Diencephalon (tissue), 1 donor: ENCODE results near the gene HEATR9. TPM values are rescaled to one million over a fixed set of nuclear protein-coding genes. Genes with fewer than 3 reads are reported as not detected.
A peak's percentile ranks its signal among the peaks of the same experiment; 100 is the strongest.

Experiments used
- small RNA-seq: library from RNA; depleted of rRNA; stranded (forward); fragments of <200 nt; gene quantifications from one replicate; pipeline ENCODE3, GENCODE V24; 2014
- total RNA-seq: library from RNA; depleted of rRNA; stranded (reverse); fragments of >200 nt; gene quantifications from one replicate; pipeline ENCODE4 v1.2.3, GENCODE V29; 2014

Gene HEATR9, protein sequence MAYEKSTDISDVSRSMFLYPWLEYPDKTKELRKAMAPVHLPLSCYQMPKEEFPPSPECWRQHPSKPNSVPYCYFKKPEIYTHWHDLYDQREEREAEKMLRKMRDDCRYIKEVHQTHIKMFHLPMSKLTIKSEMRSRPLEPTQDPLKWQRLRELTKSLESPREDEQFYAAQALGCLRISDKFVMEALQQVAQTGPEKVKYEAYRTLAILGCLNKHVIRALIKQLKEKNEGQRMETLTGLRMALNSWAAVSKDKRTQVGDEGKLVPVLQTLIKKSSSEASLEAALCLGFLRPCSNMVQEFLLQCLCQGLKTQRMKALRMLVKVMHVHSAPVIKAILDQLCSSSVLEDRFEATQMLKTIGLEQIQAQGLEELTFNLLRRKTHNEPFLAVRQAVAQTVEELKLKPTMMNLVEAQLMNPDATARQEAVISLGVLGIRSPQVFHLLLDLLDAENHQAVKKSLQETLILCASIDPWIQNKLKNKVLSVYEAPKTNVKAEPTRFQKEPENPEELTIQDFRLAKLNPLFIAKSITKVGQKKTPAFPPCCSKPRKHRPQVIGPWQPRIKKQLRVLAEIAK
- not detected for total RNA-seq

DNA sequence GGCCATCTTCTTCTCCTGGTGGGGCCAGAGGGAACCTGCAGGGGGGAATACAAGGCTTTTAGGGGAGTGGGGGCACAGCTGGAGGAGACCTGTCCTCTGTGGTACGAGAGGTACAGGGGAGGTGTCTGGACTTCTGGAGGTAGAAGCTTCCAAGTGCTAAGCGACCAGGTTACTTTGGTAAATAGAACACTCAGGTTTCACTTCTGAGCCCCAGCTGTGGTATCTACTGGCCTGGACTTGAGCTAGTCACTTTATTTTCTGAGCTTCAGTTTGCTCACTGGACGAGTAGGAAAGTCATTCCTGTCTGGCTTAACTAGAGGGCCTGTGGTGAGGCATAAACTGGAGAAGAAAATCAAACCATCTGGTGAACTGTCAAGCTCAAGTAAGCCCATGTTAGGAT lies at the start of gene HEATR9:
TSS of gene HEATR9 (minus strand) at position 155 of the 400 bp plus-strand sequence. CDS start at position 6, 149 bp downstream.

DNA sequence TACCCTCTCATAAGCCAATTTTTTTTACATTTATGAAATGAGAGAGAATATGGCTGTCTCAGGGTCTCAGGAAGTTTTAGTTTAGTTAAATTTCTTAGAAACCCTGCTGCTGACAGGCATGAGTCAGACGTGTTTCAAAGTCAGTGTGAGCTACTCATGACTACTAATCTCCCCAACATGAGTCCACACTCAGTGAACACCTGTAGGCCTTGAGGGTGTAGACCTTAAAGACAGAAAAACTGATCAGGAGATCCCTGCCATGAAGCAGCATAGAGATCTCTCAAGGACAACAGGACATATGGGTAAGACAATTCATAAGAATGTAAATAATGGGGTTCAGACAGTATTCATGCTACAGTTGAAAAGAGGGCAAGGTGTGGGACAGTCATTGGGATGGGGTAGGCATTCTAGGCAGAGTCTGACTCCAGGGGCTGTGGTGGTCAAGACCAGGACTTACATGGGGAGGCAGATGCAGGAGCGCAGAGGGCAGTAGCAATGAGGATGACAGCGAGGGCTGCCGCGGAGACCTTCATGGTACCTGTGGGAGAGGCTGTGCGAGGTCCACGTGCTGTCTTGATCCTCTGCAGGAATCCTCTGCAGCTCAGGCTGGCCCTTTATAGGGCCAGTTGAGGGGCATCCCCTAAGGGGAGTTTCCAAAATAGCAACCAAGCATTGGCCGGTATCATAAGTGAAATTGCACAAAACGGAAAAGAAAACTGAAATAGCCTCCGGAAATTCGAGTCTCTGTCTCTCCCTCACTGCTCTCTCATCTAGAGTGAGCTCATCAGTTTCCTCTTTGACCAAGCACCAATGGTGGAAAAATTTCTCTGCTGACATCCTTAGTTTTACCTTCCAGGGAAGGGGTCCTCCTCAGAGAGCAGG lies 11.3 kb upstream of the HEATR9 start, which contains the start of gene CCL5:
TSS of gene CCL5 (minus strand) at position 588 of the 882 bp plus-strand sequence.

DNA sequence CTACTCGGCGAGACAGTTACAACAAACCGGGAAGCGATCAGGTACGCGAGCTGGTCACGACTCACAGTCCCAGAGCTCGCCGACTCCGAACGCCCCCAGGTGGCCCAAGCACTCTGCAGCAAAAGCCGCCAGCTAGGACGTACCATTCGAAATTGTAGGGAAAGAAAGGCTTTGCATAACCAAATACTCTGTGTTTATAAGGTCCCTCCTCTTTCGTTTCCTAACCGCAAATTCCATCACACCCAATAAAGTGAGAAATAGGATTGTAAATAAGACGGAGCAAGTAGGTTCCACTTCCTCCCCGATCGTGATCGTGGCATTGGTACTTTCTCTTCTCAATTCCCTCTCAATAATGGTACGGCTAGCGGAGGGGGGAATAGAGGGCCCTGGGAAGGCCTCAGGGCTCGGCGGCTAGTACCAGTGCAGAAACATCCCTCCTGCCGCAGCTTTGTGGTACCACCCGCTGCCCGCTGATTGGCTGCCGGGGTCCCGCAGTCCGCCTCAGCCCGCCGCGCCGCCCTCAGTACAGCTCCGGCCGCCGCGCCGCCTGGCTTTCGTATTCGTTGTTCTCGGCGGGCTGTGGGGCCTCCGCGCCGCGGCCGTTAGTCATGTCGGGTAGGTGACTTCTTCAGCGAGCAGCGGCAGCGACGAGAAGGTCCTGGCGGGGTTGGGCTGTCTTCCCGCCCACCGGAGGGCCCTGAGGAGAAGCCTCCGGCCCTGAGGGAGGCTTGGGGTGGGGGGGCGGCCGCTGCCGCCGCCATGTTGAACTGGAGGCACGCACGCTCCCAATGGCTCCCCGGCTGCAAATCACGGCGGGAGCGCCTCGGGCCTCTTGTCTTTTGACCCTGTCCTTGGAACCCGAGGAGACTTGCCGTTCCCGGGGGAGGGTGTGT lies 59.5 kb downstream of the HEATR9 start, which contains the start of gene TAF15:
TSS of gene TAF15 (plus strand) at position 523 of the 893 bp plus-strand sequence. CDS start at position 609, 86 bp downstream.

Small RNA genes within 50 kb of the gene (small RNA-seq; reads per million reads assigned to genes)
- gene RF00100 = 723 reads per million, percentile 98 among the genes with 10 or more reads in this experiment

Other genes starting within 250 kb of the HEATR9 start
- gene RASL10B, start 137.3 kb downstream of the HEATR9 start, total RNA-seq = 20.3 TPM
- gene GAS2L2, start 115.7 kb downstream of the HEATR9 start, total RNA-seq = 1.2 TPM
- not detected for gene C17orf50, start 108.0 kb downstream of the HEATR9 start, total RNA-seq
- gene MMP28, start 73.2 kb downstream of the HEATR9 start, total RNA-seq = 15.2 TPM
- 75.4 TPM for gene TAF15, start 59.4 kb downstream of the HEATR9 start, total RNA-seq
- gene CCL5, start 11.5 kb upstream of the HEATR9 start, total RNA-seq = not detected
- 3.0 TPM for gene RDM1, start 61.9 kb upstream of the HEATR9 start, total RNA-seq
- not detected for gene LYZL6, start 74.8 kb upstream of the HEATR9 start, total RNA-seq
- gene CCL16, start 112.6 kb upstream of the HEATR9 start, total RNA-seq = not detected
- not detected for gene CCL14, start 117.8 kb upstream of the HEATR9 start, total RNA-seq
- gene CCL15, start 132.7 kb upstream of the HEATR9 start, total RNA-seq = not detected
- not detected for gene CCL23, start 149.1 kb upstream of the HEATR9 start, total RNA-seq
- gene CCL18, start 195.4 kb upstream of the HEATR9 start, total RNA-seq = not detected
- gene CCL3, start 221.3 kb upstream of the HEATR9 start, total RNA-seq = 1.6 TPM
- gene CCL4, start 234.9 kb upstream of the HEATR9 start, total RNA-seq = 2.5 TPM